Esophagus squamous epithelium (tissue), 5 donors: ENCODE results near the gene ANKRD9. TPM values are rescaled to one million over a fixed set of nuclear protein-coding genes. Genes with fewer than 3 reads are reported as not detected.

Experiments
- DNase-seq: peaks from one replicate; lab custom pipeline; 2025; lab: John Stamatoyannopoulos, UW
- H3K27ac ChIP-seq, 4 donors: fragments of 200-600 bp; sonication (generic); one replicate each; pipeline ENCODE4 v1.5.1; 2016 to 2019; ENCODE audit warnings: mild to moderate bottlenecking in 1 of 4
- H3K27me3 ChIP-seq, 4 donors: fragments of 200-600 bp; sonication (generic); 1 replicate in 3 of 4; 2 replicates in 1 of 4; pipeline versions ENCODE4 v1.5.1 to v1.6.0; 2017 to 2021; ENCODE audit warnings: antibody characterized with exemption in 1 of 4
- H3K36me3 ChIP-seq, 3 donors: fragments of 200-600 bp; sonication (generic); one replicate each; pipeline ENCODE4 v1.5.1; 2016 to 2019
- H3K4me1 ChIP-seq, 3 donors: fragments of 200-600 bp; sonication (generic); one replicate each; pipeline ENCODE4 v1.5.1; 2017 to 2019
- H3K4me3 ChIP-seq, 4 donors: fragments of 200-600 bp; sonication (generic); 1 replicate in 3 of 4; 2 replicates in 1 of 4; pipeline ENCODE4 v1.5.1; 2016 to 2019; ENCODE audit warnings: mild to moderate bottlenecking in 2 of 4, moderate library complexity in 1 of 4
- H3K9me3 ChIP-seq, 3 donors: fragments of 200-600 bp; sonication (generic); one replicate each; pipeline ENCODE4 v1.5.1; 2016 to 2019
- POLR2A ChIP-seq, 4 donors: fragments of 450-650 bp; IDR thresholded peaks; one replicate each; pipeline ENCODE4 v1.6.1; 2017; ENCODE audit warnings: antibody characterized with exemption in 4 of 4, mild to moderate bottlenecking in 4 of 4, moderate library complexity in 3 of 4
- WGBS, 2 donors: methylation state at CpG; one replicate each; pipeline ENCODE4 v1.1.5; 2018; 5-methylcytosine and 5-hydroxymethylcytosine counted together
- intact Hi-C: fragments of 100-400 bp; cut with DNase I; formaldehyde crosslinking; loops from one replicate; pipeline ENCODE4 v1.15.0; 2022
- total RNA-seq, 4 donors: library from RNA; depleted of rRNA; stranded (reverse); fragments of >200 nt; gene quantifications; one replicate each; pipeline ENCODE4 v1.1.0, GENCODE V29; 2016
- TF ChIP-seq, protein P1 (sequence below), 6 experiments: fragments of 450-650 bp in 4 of 6; fragments of 200-600 bp in 2 of 6; sonication (generic) in 2 of 6; IDR thresholded peaks; one replicate each; pipeline ENCODE4 v1.5.1; 2016 to 2019; ENCODE audit warnings: antibody characterized with exemption in 6 of 6, mild to moderate bottlenecking in 4 of 6, moderate library complexity in 4 of 6
- donor health status: DM: yes; HTN: yes; CAD: no.

ANKRD9 gene
- total RNA-seq, 4 donors from 2014 or later, result 20.0 to 39.0 (median 30.2) TPM

DNA sequence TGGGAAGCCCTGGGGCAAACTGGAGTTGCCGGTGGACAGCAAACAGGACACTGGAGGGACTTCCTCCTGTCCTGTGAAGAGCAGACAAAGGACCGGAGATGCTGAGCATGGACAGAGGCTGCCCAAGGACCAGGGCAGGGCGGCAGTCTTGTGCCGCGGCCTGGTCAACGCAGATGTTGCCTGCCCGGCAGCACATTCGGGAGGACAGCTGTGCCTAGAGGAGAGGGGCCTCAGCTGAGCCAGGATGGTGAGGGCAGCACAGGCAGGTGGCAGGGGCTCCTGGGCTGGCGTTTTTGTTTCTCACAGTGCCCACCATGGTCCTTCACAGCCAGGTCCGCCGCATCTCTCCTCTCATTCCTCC is 13.3 kb downstream of the ANKRD9 start:
- no peak for DNase-seq
- WGBS, 2 donors, result 92 to 100% methylated on average over 3 to 9 of the region's 11 CpGs
- intact Hi-C loops, result no loop called here
- Histone ChIP-seq H3K27ac (no peak overlapping the region), H3K9me3 (no peaks in the 10 kb centered on the region), H3K27me3 (no peaks in the 10 kb centered on the region), H3K4me1 (peaks cover 0 to 24% (median 3%) of the 10 kb centered on the region in 3 donors), H3K36me3 (peaks cover 4 to 53% (median 6%) of the 10 kb centered on the region in 3 donors), H3K4me3 (no peak overlapping the region)
- TF ChIP-seq, protein P1, sequence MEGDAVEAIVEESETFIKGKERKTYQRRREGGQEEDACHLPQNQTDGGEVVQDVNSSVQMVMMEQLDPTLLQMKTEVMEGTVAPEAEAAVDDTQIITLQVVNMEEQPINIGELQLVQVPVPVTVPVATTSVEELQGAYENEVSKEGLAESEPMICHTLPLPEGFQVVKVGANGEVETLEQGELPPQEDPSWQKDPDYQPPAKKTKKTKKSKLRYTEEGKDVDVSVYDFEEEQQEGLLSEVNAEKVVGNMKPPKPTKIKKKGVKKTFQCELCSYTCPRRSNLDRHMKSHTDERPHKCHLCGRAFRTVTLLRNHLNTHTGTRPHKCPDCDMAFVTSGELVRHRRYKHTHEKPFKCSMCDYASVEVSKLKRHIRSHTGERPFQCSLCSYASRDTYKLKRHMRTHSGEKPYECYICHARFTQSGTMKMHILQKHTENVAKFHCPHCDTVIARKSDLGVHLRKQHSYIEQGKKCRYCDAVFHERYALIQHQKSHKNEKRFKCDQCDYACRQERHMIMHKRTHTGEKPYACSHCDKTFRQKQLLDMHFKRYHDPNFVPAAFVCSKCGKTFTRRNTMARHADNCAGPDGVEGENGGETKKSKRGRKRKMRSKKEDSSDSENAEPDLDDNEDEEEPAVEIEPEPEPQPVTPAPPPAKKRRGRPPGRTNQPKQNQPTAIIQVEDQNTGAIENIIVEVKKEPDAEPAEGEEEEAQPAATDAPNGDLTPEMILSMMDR (IDR thresholded peaks at IDR 0.05), result no peak
- no peak for TF ChIP-seq POLR2A (IDR thresholded peaks at IDR 0.05)

GRCh38 chr14:102495491-102496330 is 13.9 kb downstream of the ANKRD9 start:
- H3K27ac ChIP-seq, result no peak overlapping the region
- H3K9me3 ChIP-seq, result no peaks in the 10 kb centered on the region
- 81 to 93% methylated on average over 10 to 11 of the region's 26 CpGs for WGBS, 2 donors
- intact Hi-C loops, result no loop called here
- H3K4me3 ChIP-seq, result no peak overlapping the region
- peaks cover 0 to 26% (median 2%) of the 10 kb centered on the region in 3 donors for H3K4me1 ChIP-seq
- DNase-seq, result no peak
- no peaks in the 10 kb centered on the region for H3K27me3 ChIP-seq
- peaks cover 4 to 47% (median 6%) of the 10 kb centered on the region in 3 donors for H3K36me3 ChIP-seq
- no peak for TF ChIP-seq POLR2A (IDR thresholded peaks at IDR 0.05)
- TF ChIP-seq, protein P1 (IDR thresholded peaks at IDR 0.05), result no peak

GRCh38 chr14:102493585-102493984 is 16.0 kb downstream of the ANKRD9 start:
- TF ChIP-seq, protein P1 (IDR thresholded peaks at IDR 0.05), result no peak
- no peak for TF ChIP-seq POLR2A (IDR thresholded peaks at IDR 0.05)
- intact Hi-C loops, result no loop called here
- H3K27ac ChIP-seq, result no peak overlapping the region
- H3K4me3 ChIP-seq, result no peak overlapping the region
- DNase-seq, result no peak
- H3K4me1 ChIP-seq, result peaks cover 0 to 14% (median 0%) of the 10 kb centered on the region in 3 donors
- WGBS, 2 donors, result 95 to 96% methylated on average over 15 of the region's 15 CpGs
- H3K9me3 ChIP-seq, result no peaks in the 10 kb centered on the region
- no peaks in the 10 kb centered on the region for H3K27me3 ChIP-seq
- H3K36me3 ChIP-seq, result peaks cover 3 to 29% (median 6%) of the 10 kb centered on the region in 3 donors

DNA sequence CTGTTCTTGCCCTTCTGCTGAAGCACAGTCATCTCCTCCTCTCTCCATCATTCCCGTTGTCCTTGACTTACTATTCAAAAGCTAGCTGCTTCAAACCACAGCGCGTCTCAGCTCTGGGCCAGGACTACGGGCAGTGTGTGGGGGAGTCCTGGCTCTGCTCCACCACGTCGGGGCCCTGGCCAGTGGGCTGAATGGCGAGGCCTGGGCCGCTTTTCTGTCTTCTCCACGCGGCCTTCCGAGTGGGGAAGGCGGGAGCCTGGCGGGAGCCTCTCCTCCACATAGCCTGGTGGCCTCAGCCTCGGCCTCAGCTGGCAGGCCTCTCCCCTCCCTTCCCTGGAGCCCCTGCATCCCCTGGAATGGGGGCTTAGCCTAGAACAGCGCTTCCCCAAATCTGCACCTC is 16.5 kb downstream of the ANKRD9 start:
- Histone ChIP-seq H3K4me1 (peaks cover 0 to 14% (median 0%) of the 10 kb centered on the region in 3 donors), H3K27me3 (no peaks in the 10 kb centered on the region), H3K4me3 (no peak overlapping the region)

DNA sequence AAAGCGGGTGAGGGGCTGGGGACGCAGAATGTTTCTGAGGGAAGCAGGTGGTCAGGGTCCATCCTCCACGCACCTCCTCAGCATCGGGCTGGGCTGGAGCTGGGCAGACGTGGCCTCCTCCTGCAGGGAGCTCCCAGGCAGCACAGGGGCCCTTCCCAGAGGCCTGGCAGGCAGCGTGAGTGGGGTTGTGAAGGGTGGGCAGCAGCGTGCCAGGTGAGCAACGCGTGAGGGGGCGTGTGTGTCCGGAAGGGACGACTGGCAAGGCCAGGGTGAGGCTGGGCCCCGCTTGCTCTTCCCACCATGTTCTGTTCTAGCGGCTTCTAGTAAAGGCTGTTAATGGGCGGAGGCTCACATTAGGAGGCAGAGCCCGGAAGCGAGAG is 17.1 kb downstream of the ANKRD9 start:
- Histone ChIP-seq H3K4me3 (no peak overlapping the region), H3K27me3 (no peaks in the 10 kb centered on the region), H3K27ac (no peak overlapping the region), H3K4me1 (peaks cover 0 to 14% (median 0%) of the 10 kb centered on the region in 3 donors), H3K36me3 (peaks cover 0 to 18% (median 4%) of the 10 kb centered on the region in 3 donors), H3K9me3 (no peaks in the 10 kb centered on the region)
- no peak for DNase-seq
- intact Hi-C loops, result no loop called here
- WGBS, 2 donors, result 95 to 100% methylated on average over 3 to 17 of the region's 17 CpGs
- TF ChIP-seq, protein P1 (IDR thresholded peaks at IDR 0.05), result no peak
- TF ChIP-seq POLR2A (IDR thresholded peaks at IDR 0.05), result no peak

More for the DNA sequence above, 16.5 kb downstream of the ANKRD9 start:
- Histone ChIP-seq H3K9me3 (no peaks in the 10 kb centered on the region), H3K36me3 (peaks cover 0 to 24% (median 6%) of the 10 kb centered on the region in 3 donors), H3K27ac (no peak overlapping the region)
- TF ChIP-seq POLR2A (IDR thresholded peaks at IDR 0.05), result no peak
- TF ChIP-seq, protein P1 (IDR thresholded peaks at IDR 0.05), result no peak
- no peak for DNase-seq
- WGBS, 2 donors, result 93% methylated on average over 13 of the region's 15 CpGs; no CpG with 5 or more reads in 1 of the 2 donors
- intact Hi-C loops, result no loop called here
